Suprapubic skin (tissue), 4 donors: ENCODE results near the gene TM4SF20. TPM values are rescaled to one million over a fixed set of nuclear protein-coding genes. Genes with fewer than 3 reads are reported as not detected.

Experiments
- DNase-seq, 2 donors: peaks; one replicate each; pipeline ENCODE4 v3.0.0-alpha.2; 2019; ENCODE audit warnings: low spot score in 2 of 2
- H3K27ac ChIP-seq: fragments of 200-600 bp; sonication (generic); one replicate; pipeline ENCODE4 v1.5.1; 2019
- H3K27me3 ChIP-seq: fragments of 200-600 bp; sonication (generic); one replicate; pipeline ENCODE4 v1.5.1; 2019
- H3K36me3 ChIP-seq: fragments of 200-600 bp; sonication (generic); one replicate; pipeline ENCODE4 v1.5.1; 2019
- H3K4me1 ChIP-seq: fragments of 200-600 bp; sonication (generic); one replicate; pipeline ENCODE4 v1.5.1; 2019
- H3K4me3 ChIP-seq: fragments of 200-600 bp; sonication (generic); one replicate; pipeline ENCODE4 v1.5.1; 2019; ENCODE audit warnings: mild to moderate bottlenecking
- H3K9me3 ChIP-seq: fragments of 200-600 bp; sonication (generic); one replicate; pipeline ENCODE4 v1.5.1; 2019
- CTCF ChIP-seq, 2 donors: fragments of 200-600 bp in 1 of 2; fragments of 450-650 bp in 1 of 2; sonication (generic) in 1 of 2; IDR thresholded peaks; one replicate each; pipeline ENCODE4 v1.5.1; 2016 to 2019; ENCODE audit warnings: antibody characterized with exemption in 2 of 2, mild to moderate bottlenecking in 1 of 2, moderate library complexity in 1 of 2
- EP300 ChIP-seq: sonication (generic); formaldehyde crosslinking; IDR thresholded peaks from one replicate; pipeline ENCODE4 v1.6.1; 2017; ENCODE audit warnings: antibody characterized with exemption
- POLR2A ChIP-seq, 2 donors: fragments of 450-650 bp; IDR thresholded peaks; one replicate each; pipeline ENCODE4 v1.6.1; 2017; ENCODE audit warnings: antibody characterized with exemption in 2 of 2, mild to moderate bottlenecking in 2 of 2, moderate library complexity in 2 of 2
- POLR2AphosphoS5 ChIP-seq, 3 donors: sonication (generic); formaldehyde crosslinking; IDR thresholded peaks; one replicate each; pipeline ENCODE4 v1.6.1; 2017; ENCODE audit warnings: antibody characterized with exemption in 3 of 3
- WGBS: methylation state at CpG from one replicate; pipeline ENCODE4 v1.1.5; 2018; 5-methylcytosine and 5-hydroxymethylcytosine counted together
- total RNA-seq, 4 donors: library from RNA; depleted of rRNA; stranded (reverse); fragments of >200 nt; gene quantifications; one replicate each; pipeline ENCODE4 v1.1.0, GENCODE V29; 2016

Gene TM4SF20
- total RNA-seq, 4 donors from 2014 or later: 0.42 TPM; not detected in 3

GRCh38 chr2:227404585-227405271 lies 25.6 kb upstream of the TM4SF20 start:
- TF ChIP-seq EP300: no peak
- TF ChIP-seq POLR2A (IDR thresholded peaks at IDR 0.05): no peak
- TF ChIP-seq CTCF (IDR thresholded peaks at IDR 0.05): no peak
- TF ChIP-seq POLR2AphosphoS5 (IDR thresholded peaks at IDR 0.05): no peak
- Histone ChIP-seq H3K36me3 (no peaks in the 10 kb centered on the region), H3K4me1 (peaks cover 25% of the 10 kb centered on the region), H3K27ac (no peak overlapping the region), H3K27me3 (no peaks in the 10 kb centered on the region), H3K4me3 (no peak overlapping the region), H3K9me3 (no peaks in the 10 kb centered on the region)
- 93% methylated on average over 4 of the region's 4 CpGs for WGBS
- no peak for DNase-seq

GRCh38 chr2:227402959-227403358 lies 23.9 kb upstream of the TM4SF20 start:
- DNase-seq: no peak
- H3K27me3 ChIP-seq: no peaks in the 10 kb centered on the region
- H3K9me3 ChIP-seq: no peaks in the 10 kb centered on the region
- WGBS: 60% methylated on average over 4 of the region's 4 CpGs
- no peak overlapping the region for H3K27ac ChIP-seq
- H3K36me3 ChIP-seq: no peaks in the 10 kb centered on the region
- no peak for TF ChIP-seq POLR2AphosphoS5 (IDR thresholded peaks at IDR 0.05)
- no peak for TF ChIP-seq CTCF (IDR thresholded peaks at IDR 0.05)
- TF ChIP-seq EP300: no peak
- no peak for TF ChIP-seq POLR2A (IDR thresholded peaks at IDR 0.05)
- no peak overlapping the region for H3K4me3 ChIP-seq
- H3K4me1 ChIP-seq: peaks cover 21% of the 10 kb centered on the region

- TF ChIP-seq CTCF (IDR thresholded peaks at IDR 0.05) (no peak), EP300 (no peak), POLR2A (IDR thresholded peaks at IDR 0.05) (no peak), POLR2AphosphoS5 (IDR thresholded peaks at IDR 0.05) (no peak)
- H3K4me1 ChIP-seq: peaks cover 15% of the 10 kb centered on the region
- no peak for DNase-seq
- H3K4me3 ChIP-seq: no peak overlapping the region
- H3K9me3 ChIP-seq: no peaks in the 10 kb centered on the region
- H3K27me3 ChIP-seq: no peaks in the 10 kb centered on the region
- no peak overlapping the region for H3K27ac ChIP-seq
- no peaks in the 10 kb centered on the region for H3K36me3 ChIP-seq
Observed at GRCh38 chr2:227402321-227402720, 23.2 kb upstream of the TM4SF20 start.

GRCh38 chr2:227401550-227401949 lies 22.4 kb upstream of the TM4SF20 start:
- Histone ChIP-seq H3K27me3 (no peaks in the 10 kb centered on the region), H3K27ac (no peak overlapping the region), H3K9me3 (no peaks in the 10 kb centered on the region), H3K4me3 (no peak overlapping the region), H3K4me1 (peaks cover 7% of the 10 kb centered on the region), H3K36me3 (no peaks in the 10 kb centered on the region)
- DNase-seq: no peak
- no peak for TF ChIP-seq CTCF (IDR thresholded peaks at IDR 0.05)
- TF ChIP-seq POLR2AphosphoS5 (IDR thresholded peaks at IDR 0.05): no peak
- no peak for TF ChIP-seq POLR2A (IDR thresholded peaks at IDR 0.05)
- TF ChIP-seq EP300: no peak
- WGBS: 81% methylated on average over 2 of the region's 2 CpGs

- no peaks in the 10 kb centered on the region for H3K27me3 ChIP-seq
- H3K4me3 ChIP-seq: no peak overlapping the region
- TF ChIP-seq POLR2AphosphoS5 (IDR thresholded peaks at IDR 0.05): no peak
- TF ChIP-seq POLR2A (IDR thresholded peaks at IDR 0.05): no peak
- TF ChIP-seq CTCF (IDR thresholded peaks at IDR 0.05): no peak
- no peaks in the 10 kb centered on the region for H3K9me3 ChIP-seq
- 87% methylated on average over 4 of the region's 4 CpGs for WGBS
- no peak for DNase-seq
- no peak overlapping the region for H3K27ac ChIP-seq
- no peaks in the 10 kb centered on the region for H3K4me1 ChIP-seq
- H3K36me3 ChIP-seq: no peaks in the 10 kb centered on the region
Observed at GRCh38 chr2:227398684-227399670, 19.9 kb upstream of the TM4SF20 start.
